OCI-LY3 (cell line): ENCODE data around the gene RPL36.

ENCODE experiments used
- H2AFZ ChIP-seq: fragments of 200-600, 300-600 bp; shearing (Covaris generic); 2 replicates; pipeline ENCODE4 v1.6.0; 2014; ENCODE audit warnings: antibody characterized with exemption, low read depth, low read length
- H3K27ac ChIP-seq: fragments of 200-600, 300-600 bp; sonication (generic); 2 replicates; pipeline ENCODE4 v1.5.1; 2014; ENCODE audit warnings: mild to moderate bottlenecking, low read length, moderate library complexity, mixed read lengths
- H3K27me3 ChIP-seq: fragments of 200-600, 300-600 bp; sonication (generic); 2 replicates; pipeline ENCODE4 v1.6.1; 2014; ENCODE audit warnings: low read depth, low read length, mixed read lengths
- H3K36me3 ChIP-seq: fragments of 200-600, 300-600 bp; sonication (generic); replicated peaks from 2 replicates; pipeline ENCODE3; 2014; ENCODE audit warnings: low read depth, low read length, mixed read lengths
- H3K4me1 ChIP-seq: fragments of 300-600, 200-600 bp; sonication (generic); 2 replicates; pipeline ENCODE4 v1.6.1; 2014; ENCODE audit warnings: low read length, mixed read lengths
- H3K4me2 ChIP-seq: fragments of 200-600, 300-600 bp; sonication (generic); 2 replicates; pipeline ENCODE4 v1.6.1; 2014; ENCODE audit warnings: low read length, mixed read lengths
- H3K4me3 ChIP-seq: fragments of 300-600, 200-600 bp; sonication (generic); 2 replicates; pipeline ENCODE4 v1.5.1; 2014; ENCODE audit warnings: antibody characterized with exemption, mild to moderate bottlenecking, low read length, moderate library complexity
- H3K79me2 ChIP-seq: fragments of 300-600, 200-600 bp; shearing (Covaris generic); 2 replicates; pipeline ENCODE4 v1.6.1; 2014; ENCODE audit warnings: mild to moderate bottlenecking, low read length, mixed read lengths
- H3K9ac ChIP-seq: fragments of 300-600, 200-600 bp; shearing (Covaris generic); 2 replicates; pipeline ENCODE4 v1.6.0; 2014; ENCODE audit warnings: mild to moderate bottlenecking, low read length, moderate library complexity
- H3K9me3 ChIP-seq: fragments of 200-600, 300-600 bp; shearing (Covaris generic); 2 replicates; pipeline ENCODE4 v1.6.1; 2014; ENCODE audit warnings: low read length, mixed read lengths; ENCODE audit not compliant: insufficient read depth
- H4K20me1 ChIP-seq: fragments of 200-600, 300-600 bp; sonication (generic); 2 replicates; pipeline ENCODE4 v1.6.1; 2016; ENCODE audit warnings: low read length, mixed read lengths; ENCODE audit not compliant: insufficient read depth
- CTCF ChIP-seq: fragments of 200-600, 300-600 bp; sonication (generic); IDR thresholded peaks from 2 replicates; pipeline ENCODE4 v1.5.1; 2014; ENCODE audit warnings: antibody characterized with exemption, low read length, low read depth
- EZH2phosphoT487 ChIP-seq: fragments of 200-600 bp; shearing (Covaris generic); IDR thresholded peaks from 2 replicates; pipeline ENCODE4 v1.6.1; 2018; ENCODE audit warnings: antibody characterized with exemption, mixed run types, low read depth

RPL36 gene

GRCh38 chr19:5651361-5651760 is 38.7 kb upstream of the RPL36 start:
- no peak overlapping the region for H3K27ac ChIP-seq
- no peak for TF ChIP-seq EZH2phosphoT487
- no peak for TF ChIP-seq CTCF
- H3K4me1 ChIP-seq: no peaks in the 10 kb centered on the region
- no peak overlapping the region for H3K4me2 ChIP-seq
- H3K27me3 ChIP-seq: no peaks in the 10 kb centered on the region
- no peak overlapping the region for H3K9ac ChIP-seq
- H3K79me2 ChIP-seq: peaks cover 62% of the 10 kb centered on the region
- H4K20me1 ChIP-seq: peaks cover 18% of the 10 kb centered on the region
- H2AFZ ChIP-seq: no peak overlapping the region
- peaks cover 82% of the 10 kb centered on the region for H3K36me3 ChIP-seq
- no peak overlapping the region for H3K4me3 ChIP-seq
- H3K9me3 ChIP-seq: no peaks in the 10 kb centered on the region

- H3K36me3 ChIP-seq: peaks cover 77% of the 10 kb centered on the region
- H3K79me2 ChIP-seq: peaks cover 56% of the 10 kb centered on the region
Measured at GRCh38 chr19:5652261-5652660, 37.8 kb upstream of the RPL36 start.

GRCh38 chr19:5654931-5655330 is 35.2 kb upstream of the RPL36 start:
- H3K9ac ChIP-seq: no peak overlapping the region
- no peaks in the 10 kb centered on the region for H3K4me1 ChIP-seq
- no peak overlapping the region for H2AFZ ChIP-seq
- H3K27me3 ChIP-seq: no peaks in the 10 kb centered on the region
- peaks cover 74% of the 10 kb centered on the region for H3K36me3 ChIP-seq
- H3K79me2 ChIP-seq: peaks cover 46% of the 10 kb centered on the region
- H3K4me2 ChIP-seq: no peak overlapping the region
- peaks cover 3% of the 10 kb centered on the region; the same call in 1 of the 2 replicates for H4K20me1 ChIP-seq
- H3K9me3 ChIP-seq: no peaks in the 10 kb centered on the region
- no peak overlapping the region for H3K27ac ChIP-seq
- H3K4me3 ChIP-seq: no peak overlapping the region
- TF ChIP-seq CTCF (no peak), EZH2phosphoT487 (no peak)

More at GRCh38 chr19:5652261-5652660, 37.8 kb upstream of the RPL36 start:
- Histone ChIP-seq H3K27ac (no peak overlapping the region), H3K4me3 (no peak overlapping the region), H3K4me1 (no peaks in the 10 kb centered on the region), H3K9ac (no peak overlapping the region), H3K27me3 (no peaks in the 10 kb centered on the region), H2AFZ (no peak overlapping the region), H3K9me3 (no peaks in the 10 kb centered on the region), H4K20me1 (peaks cover 9% of the 10 kb centered on the region), H3K4me2 (no peak overlapping the region)
- TF ChIP-seq EZH2phosphoT487: no peak
- no peak for TF ChIP-seq CTCF

- Histone ChIP-seq H3K36me3 (peaks cover 71% of the 10 kb centered on the region), H4K20me1 (peaks cover 3% of the 10 kb centered on the region; the same call in 1 of the 2 replicates), H2AFZ (no peak overlapping the region)
Measured at GRCh38 chr19:5655412-5655811, 34.7 kb upstream of the RPL36 start.

More at GRCh38 chr19:5655412-5655811, 34.7 kb upstream of the RPL36 start:
- Histone ChIP-seq H3K9me3 (no peaks in the 10 kb centered on the region), H3K27ac (no peak overlapping the region), H3K79me2 (peaks cover 43% of the 10 kb centered on the region; the same call in 1 of the 2 replicates), H3K4me1 (no peaks in the 10 kb centered on the region), H3K27me3 (no peaks in the 10 kb centered on the region), H3K4me3 (no peak overlapping the region), H3K4me2 (no peak overlapping the region), H3K9ac (no peak overlapping the region)
- TF ChIP-seq EZH2phosphoT487 (no peak), CTCF (no peak)
